ENCODE measurements around the gene SPATC1L. TPM values are rescaled to one million over a fixed set of nuclear protein-coding genes. Genes with fewer than 3 reads are reported as not detected.

Gene SPATC1L
- total RNA-seq, 1 donor from 2014 or later: 27.1 TPM

DNA sequence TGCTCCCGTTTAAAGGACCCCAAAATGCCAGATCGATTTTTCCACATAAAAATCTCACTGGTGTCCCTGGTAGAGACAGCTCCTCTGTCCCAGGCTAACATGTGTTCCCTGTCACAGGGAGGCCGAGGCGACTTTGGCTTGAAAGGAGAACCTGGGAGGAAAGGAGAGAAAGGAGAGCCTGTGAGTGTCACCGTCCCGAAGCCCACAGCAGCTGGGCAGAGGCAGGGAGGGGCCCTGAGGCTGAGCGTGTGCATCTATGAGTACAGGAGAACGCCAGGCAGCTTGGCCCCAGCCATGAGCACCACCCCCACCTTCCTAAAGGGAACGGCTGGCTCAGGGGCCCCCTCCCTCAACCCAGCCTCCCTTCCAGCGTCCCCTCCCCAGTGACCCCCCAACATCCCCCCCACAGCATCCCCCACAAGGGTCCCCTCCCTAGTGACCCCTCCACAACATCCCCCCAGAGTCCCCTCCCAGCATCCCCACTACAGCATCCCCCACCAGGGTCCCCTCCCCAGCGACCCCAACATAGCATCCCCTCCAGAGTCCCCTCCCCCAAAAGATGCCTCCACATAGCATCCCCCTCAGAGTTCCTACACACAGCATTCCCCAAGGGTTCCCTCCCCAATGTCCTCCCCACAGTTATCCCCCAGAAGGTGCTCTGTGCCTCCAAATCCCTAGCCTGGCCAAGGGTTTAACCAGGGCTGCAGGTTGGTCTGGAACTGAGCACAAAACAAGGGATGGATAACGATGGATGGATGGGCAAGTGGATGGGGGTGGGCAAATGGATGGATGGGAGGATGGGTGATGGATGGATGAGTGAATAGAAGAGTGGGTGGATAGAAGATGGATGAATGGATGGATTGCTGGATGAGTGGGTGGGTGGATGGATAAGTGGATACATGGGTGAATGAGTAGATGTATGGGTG is 61.2 kb downstream of the SPATC1L start:
- no peak for DNase-seq (ENCODE audit: extremely low read depth, low read depth, low spot score)

DNA sequence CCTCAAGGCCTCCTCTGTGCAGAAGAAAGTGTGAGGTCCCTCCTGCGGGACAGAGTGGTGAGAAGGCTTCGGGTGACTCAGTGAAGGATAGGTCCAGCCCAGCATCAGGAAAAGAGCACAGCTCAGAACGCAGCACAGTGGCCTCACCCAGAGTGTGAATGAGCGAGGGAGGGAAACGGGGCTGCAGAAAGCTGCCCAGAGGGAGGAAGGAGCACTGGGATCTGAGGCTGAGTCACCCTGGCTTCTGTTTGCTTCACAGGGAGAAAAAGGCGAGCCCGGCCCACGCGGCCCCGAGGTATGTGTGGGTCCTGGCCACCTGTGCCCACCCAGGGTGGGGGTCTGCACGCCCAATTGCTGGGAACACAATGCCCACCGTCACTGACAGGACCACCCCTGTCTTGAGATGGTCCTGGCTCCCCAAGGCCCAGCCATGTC is 62.0 kb downstream of the SPATC1L start:
- no peak for DNase-seq (ENCODE audit: extremely low read depth, low read depth, low spot score)

DNA sequence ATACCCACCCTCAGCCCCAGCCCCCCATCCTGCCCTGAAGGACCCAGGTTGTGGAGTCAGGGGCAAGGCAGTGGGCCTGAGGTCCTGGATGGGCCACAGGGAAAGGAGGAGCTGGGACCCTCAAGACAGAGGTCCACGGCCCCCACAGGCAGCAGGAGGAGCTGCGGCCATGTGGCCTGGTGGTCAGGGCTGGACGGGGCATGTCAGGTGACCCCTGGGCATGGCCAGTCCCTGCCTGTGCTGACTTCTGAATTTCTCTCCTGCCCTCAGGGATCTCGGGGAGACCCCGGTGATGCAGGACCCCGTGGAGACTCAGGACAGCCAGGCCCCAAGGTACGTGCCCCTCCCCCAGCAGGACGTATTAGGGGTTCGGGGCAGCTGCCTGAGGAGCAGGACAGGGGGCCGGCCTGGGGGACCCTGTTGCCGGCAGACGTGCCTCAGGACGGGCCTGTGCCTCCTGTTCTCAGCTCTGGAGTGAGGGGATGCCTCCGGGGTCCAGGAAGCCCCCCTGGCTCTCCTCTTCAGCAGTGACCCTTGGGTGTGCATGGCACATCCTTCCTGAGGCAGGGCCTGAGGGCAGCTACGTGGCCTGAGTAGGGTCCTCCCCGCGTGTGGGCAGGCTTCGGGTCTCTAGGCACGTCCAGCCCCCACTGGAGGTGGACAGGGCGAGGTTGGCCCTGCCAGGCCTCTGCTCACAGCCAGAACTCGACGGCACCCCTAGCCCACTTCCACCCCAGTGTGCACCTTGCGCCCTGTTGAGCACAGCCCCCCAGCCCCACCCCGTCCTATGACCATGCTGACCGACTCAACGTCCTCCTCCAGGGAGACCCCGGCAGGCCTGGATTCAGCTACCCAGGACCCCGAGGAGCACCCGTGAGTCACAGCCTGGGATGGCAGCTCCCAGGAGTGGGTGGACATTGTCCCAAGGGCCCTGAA is 62.7 kb downstream of the SPATC1L start:
- DNase-seq (ENCODE audit: extremely low read depth, low read depth, low spot score): no peak

DNA sequence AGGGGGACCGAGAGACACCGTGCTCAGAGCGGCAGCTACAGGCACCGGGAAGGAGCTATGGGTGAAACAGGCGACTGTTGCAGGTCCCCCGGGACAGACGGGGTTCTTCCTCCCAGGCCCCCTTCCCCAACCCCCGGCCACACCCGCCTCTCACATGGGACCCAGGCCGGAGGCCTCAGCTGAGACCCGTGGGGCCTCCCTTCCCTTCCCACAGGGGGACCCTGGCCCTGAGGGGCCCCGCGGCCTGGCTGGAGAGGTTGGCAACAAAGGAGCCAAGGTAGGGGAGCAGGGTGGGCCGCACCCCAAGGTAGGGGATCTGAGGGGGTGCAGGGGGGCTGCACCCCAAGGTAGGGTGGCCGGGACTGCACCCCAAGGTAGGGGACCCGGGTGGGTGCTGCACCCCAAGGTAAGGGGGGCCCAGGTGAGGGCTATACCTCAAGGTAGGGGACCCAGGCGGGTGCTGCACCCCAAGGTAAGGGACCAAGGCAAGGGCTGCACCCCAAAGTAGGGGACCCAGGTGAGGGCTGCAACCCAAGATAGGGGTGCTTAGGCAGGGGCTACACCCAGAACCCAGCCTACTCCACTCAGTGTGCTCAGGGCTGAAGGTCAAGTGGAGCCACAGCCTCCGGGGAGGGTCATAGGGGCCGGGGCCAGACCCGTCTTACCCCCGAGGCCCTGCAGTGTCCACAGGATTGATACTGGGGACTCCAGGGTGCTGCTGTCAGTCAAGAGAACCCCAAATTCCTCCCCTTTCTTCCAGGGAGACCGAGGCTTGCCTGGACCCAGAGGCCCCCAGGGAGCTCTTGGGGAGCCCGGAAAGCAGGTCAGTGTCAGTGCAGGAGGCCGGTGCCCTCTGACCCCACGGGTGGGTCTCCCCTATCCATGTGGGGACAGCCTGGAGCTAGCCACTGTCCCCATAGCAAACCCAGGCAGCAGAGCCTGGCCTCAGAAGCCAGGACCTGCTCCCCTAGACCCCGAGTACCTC is 63.7 kb downstream of the SPATC1L start:
- DNase-seq (ENCODE audit: extremely low read depth, low read depth, low spot score): no peak

DNA sequence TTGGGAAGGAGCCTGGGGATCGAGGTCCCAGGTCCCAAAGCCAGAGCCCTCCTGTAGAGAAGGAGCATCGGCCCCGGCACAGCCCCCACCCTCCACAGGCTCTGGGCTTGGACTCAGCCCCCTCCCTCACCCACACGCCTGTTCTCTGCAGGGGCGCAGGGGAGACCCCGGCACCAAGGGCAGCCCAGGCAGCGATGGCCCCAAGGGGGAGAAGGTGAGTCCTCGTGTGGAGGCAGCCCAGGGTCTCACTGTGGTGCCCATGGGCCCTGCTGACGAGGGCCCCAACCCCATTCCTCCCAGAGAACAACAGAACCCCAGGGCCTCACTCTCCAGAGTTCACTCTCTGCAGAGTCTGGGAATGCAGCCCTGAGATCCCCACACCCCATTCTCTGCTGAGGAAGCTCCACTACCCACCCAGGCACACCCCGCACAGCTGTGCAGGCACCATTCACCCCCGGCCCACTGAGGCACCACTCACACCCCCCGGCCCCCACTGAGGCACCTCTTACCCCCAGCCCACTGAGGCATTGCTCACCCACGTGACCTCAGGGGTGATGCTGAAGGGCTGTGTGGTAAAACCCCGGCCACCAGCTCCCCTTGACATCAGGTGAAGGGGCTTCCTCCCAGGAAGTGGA is 64.5 kb downstream of the SPATC1L start:
- no peak for DNase-seq (ENCODE audit: extremely low read depth, low read depth, low spot score)

DNA sequence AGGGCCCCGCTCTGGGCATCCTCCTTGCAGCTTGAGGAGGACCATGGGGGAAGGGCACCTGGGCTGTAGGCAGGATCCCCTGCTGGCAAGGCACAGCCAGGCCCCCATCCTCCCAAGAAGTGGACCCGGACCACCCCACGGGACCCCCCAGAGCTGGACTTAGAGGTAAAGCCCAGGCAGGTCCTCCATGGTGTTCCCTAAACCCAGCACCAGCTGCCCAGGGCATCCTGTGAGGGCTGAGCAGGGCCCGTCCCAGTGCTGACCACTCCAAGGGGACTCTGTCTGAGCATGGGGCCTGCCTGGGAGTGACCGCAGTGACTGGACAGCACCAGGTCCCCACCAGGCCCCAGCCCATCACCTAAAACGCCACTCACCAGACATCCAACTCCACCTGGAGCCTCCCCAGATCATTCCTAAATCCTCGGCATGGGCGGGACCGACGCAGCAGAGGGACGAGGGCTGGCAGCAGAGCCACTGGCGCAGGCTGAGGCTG is 65.1 kb downstream of the SPATC1L start:
- no peak for DNase-seq (ENCODE audit: extremely low read depth, low read depth, low spot score)

DNA sequence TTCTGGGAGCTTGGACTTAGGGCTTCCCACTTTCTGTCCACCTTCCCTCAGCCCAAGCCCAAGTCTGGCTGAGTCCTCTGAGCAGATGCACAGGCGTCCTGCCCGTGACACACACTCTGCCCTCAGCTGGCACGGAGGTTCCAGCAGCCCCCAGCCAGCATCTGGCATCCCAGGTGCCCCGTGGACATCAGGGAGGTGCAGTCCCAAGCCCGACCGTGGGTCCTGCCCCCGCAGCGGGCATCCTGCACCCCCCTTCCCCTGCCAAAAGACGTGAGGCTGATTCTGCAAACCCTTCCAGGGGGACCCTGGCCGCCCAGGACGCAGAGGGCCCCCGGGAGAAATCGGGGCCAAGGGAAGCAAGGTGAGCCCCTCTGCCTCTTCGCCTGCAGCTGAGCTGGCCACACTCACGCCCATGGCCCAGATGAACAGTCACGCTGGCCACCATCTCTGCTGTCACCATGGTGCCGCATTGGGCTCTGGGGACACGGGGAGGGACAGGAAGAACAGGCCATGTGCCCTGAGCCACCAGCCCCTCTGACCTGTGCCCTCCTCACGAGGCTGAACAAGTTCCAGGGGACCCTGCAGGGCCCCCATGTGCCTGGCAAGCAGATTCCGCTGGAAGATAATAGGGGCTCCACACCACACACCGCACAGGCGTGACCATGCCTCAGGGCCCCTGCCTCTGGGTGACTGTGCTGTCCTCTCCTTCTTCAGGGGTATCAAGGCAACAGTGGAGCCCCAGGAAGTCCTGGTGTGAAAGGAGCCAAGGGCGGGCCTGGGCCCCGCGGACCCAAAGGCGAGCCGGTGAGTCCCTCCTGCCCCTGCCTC is 65.7 kb downstream of the SPATC1L start:
- no peak for DNase-seq (ENCODE audit: extremely low read depth, low read depth, low spot score)

DNA sequence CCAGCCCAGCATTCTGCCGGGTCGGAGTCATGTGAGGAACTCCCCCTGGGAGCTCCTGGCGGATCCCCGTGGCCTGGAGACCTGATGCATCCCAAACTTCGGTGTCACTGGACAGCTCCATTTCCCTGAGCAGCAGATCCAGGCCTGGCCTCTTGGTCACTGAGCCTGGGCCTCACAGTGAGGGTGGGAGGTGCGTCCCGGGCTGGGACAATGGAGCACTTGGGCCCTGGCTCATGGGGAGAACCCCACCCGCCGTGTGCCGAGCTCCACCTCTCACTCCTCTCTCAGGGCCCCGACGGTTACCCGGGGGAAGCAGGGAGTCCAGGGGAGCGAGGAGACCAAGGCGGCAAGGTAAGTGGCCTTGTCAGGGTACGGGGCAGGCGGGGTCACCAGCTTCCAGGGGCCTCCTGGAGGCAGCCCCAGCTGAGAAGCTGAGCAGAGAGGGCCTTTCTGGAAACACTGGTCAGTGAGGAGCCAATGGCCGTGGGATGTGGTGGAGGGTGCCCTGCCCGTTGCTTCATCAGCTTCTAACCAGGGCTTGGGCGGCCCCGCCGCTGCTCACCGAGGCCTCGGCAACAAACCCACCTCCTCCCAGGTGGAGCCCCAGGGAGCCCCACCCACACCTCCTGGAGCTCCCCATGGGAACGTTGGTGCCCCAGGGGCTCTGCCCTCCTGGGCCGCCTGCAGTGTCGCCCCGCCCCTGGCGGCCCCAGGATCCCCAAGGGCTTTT is 66.5 kb downstream of the SPATC1L start:
- DNase-seq (ENCODE audit: extremely low read depth, low read depth, low spot score): no peak

DNA sequence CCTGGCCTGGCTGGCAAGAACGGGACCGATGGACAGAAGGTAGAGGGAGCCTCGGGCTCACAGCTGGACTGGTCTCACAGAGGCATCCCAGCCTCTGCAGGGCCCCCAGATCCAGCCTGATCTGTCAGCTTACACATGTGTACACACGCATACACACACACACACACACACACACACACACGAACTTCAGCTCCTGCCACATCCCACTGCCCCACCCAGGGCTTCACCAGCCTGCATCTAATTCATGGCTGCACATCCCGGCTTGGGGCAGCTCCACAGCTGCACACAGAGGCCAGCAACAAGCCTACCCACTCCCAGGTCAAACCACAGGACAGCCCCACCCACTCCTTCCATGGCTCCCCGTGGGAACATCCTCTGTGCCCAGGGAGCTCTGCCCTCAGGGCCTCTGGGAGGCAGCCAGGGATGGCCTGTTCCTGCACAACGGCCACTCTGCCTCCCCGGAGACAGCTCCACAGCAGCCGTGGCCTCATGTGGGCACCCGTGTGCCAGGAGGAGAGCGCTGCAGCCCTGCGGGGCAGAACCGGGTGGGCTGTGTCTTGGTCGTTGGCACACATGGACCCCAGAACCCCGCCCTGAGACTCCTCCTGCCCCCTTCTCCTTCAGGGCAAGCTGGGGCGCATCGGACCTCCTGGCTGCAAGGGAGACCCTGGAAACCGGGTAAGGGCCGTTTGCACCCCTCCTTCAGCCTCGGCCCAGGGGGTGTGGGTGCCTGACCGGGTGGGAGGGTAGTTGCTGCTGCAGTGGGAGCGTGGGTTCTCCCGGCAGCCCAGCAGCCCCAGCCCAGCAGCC is 67.3 kb downstream of the SPATC1L start:
- no peak for DNase-seq (ENCODE audit: extremely low read depth, low read depth, low spot score)

DNA sequence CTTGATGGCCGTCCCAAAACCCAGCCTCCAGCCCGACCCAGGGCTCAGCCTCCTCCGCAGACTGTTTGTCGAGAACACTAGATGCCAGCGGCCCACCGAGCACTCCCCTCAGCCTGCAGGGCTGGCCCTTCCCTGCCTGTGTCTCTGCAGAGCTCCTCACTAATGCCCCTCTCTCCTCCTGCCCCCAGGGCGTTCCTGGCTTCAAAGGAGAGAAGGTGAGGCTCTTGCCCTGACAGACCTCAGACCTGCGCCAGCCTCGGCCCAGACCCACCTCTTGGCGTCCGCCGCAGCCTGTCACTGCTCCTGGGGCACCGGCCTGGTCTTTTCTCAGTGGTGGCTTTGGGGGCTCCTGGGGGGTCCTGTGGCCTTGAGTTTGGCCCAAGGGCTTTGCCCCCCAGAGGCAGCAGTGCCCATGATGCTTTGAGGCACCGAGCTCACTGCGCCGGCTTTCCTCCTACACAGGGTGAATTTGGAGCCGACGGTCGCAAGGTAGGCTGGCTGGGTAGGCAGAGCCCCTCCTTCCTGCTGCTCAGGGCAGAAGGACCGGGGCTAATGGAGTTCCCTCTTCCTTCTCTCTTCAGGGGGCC is 68.0 kb downstream of the SPATC1L start:
- no peak for DNase-seq (ENCODE audit: extremely low read depth, low read depth, low spot score)

DNA sequence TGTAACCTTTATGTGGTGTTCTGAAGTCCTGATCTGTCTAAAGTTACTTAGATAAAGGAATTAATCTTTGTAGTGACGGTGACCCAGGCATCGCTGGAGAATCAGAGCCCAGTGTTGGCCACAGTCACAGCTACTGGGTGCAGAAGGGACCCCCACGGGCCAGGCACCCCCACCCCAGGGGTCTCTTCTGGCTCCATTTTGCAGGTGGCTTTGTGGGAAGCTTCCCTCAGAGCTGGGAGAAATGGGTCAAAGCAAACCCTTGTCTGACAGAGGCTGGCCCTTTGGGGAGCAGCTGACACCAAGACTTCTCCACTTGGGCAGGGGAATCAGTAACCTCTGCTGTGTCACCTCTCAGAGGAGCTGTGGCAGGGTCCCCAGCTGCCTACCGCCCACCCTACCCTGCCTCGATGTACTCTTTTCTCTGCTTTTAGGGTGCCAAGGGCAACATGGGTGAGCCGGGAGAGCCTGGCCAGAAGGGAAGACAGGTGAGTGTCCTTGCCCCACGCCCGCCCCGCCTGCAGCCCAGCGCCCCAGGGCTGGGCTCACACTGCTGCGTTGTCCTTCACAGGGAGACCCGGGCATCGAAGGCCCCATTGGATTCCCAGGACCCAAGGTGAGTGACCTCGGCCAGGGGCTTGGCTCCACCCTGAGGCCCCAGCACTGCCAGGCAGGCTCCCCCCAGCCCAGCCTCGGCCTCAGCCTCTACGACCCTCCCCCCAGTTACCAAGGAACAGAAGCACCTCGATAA is 68.6 kb downstream of the SPATC1L start:
- DNase-seq (ENCODE audit: extremely low read depth, low read depth, low spot score): no peak

DNA sequence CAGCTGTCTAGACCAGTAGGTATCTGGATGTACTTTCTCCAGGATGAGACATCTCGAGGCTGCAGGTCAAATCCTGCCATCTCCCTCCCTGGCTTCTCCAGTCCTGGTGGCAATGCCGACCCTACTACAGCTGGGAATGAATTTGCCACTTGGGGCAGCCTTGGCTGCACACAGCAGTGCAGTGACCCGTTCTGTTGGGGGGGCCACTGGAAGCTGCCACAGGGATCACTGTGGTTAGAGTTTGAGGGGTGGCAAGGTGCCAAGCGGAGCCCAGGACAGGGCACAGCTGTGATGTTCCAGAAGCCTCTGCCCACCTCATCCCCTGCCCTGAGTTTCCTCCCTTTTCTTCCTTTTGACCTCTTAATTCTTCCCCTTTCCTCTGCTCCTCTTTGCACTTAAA is 69.3 kb downstream of the SPATC1L start:
- no peak for DNase-seq (ENCODE audit: extremely low read depth, low read depth, low spot score)

DNA sequence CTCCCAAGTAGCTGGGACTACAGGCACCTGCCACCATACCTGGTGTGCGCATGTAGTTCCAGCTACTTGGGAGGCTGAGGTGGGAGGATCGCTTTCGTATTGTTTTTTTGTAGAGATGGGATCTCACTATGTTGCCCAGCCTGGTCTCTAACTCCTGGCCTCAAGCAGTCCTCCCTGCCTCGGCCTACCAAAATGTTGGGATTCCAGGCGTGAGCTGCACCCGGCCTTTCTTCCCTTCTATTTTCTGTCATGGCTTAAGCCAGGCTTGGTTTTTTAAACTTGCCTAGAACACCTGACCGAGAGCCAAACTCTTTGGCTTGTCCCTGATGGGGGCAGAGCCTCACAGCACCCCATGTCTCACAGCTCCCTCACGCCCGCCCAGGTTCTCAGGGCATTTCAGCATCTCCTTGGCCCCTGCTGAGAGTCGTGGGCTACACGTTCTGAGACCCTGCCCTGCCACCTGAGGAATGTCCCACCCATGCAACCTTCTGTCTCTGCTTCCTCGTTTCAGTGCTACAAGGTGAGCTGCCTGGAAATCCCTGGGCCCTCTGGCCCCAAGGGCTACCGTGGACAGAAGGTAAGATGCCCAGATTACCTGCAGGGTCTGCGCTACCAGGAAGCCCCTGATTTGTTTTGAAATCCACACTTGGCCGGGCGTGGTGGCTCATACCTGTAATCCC is 70.6 kb downstream of the SPATC1L start:
- no peak for DNase-seq (ENCODE audit: extremely low read depth, low read depth, low spot score)

DNA sequence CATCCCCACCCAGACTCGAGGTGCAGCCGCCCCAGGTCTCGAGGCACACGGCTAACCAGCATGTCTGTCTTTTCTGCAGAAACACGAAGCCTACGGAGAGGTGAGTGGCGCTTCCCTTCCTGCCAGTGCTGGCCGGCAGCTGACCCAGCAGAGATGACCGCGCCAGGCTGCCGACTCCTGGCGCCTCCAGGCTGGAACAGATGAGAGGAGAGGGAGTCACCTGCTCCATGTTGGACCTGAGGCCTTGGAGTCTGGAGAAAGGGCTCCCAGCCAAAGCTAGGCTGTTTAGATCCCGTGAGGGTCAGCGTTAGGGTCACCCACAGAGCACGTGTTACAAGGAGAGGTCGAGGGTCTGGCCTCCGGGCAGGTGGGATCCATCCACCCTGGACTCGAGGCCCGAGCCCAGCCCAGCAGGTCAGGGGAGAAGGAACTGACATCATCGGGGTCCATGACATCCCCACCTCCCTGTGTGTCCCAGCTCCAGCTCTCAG is 71.5 kb downstream of the SPATC1L start:
- no peak for DNase-seq (ENCODE audit: extremely low read depth, low read depth, low spot score)
